CD14-positive monocyte (primary cell): Measurements from ENCODE around the gene GTPBP4. TPM values are rescaled to one million over a fixed set of nuclear protein-coding genes. Genes with fewer than 3 reads are reported as not detected.

Experiments used
- DNase-seq, 3 donors: peaks; one replicate each; pipeline ENCODE4 v3.0.0-alpha.2; 2011 to 2022
- H2AFZ ChIP-seq: 2 replicates; pipeline ENCODE4 v1.6.0; 2012; ENCODE audit warnings: mild to moderate bottlenecking, low read depth, low read length, inconsistent platforms; ENCODE audit not compliant: insufficient read depth, poor library complexity, severe bottlenecking
- H3K27ac ChIP-seq, 2 donors: 1 replicate in 1 of 2; 2 replicates in 1 of 2; pipeline ENCODE4 v1.5.1; 2012 to 2013; ENCODE audit warnings: low read length in 2 of 2, control low read depth in 1 of 2, inconsistent platforms in 1 of 2, low read depth in 1 of 2, mild to moderate bottlenecking in 1 of 2
- H3K27me3 ChIP-seq, 2 donors: one replicate each; pipeline versions ENCODE4 v1.6.0 to v1.6.1; 2011 to 2013; ENCODE audit warnings: low read length in 2 of 2; ENCODE audit not compliant: control insufficient read depth in 2 of 2, insufficient read depth in 2 of 2
- H3K36me3 ChIP-seq, 2 donors: replicated peaks in 1 of 2; 1 replicate in 1 of 2; 2 replicates in 1 of 2; pipeline versions ENCODE4 v1.5.1 to v1.6.1; 2012 to 2013; ENCODE audit warnings: low read length in 2 of 2, control low read depth in 1 of 2, inconsistent platforms in 1 of 2, mild to moderate bottlenecking in 1 of 2; ENCODE audit not compliant: insufficient read depth in 2 of 2, control insufficient read depth in 1 of 2
- H3K4me1 ChIP-seq, 2 donors: 1 replicate in 1 of 2; 2 replicates in 1 of 2; pipeline versions ENCODE4 v1.5.1 to v1.6.1; 2012 to 2013; ENCODE audit warnings: low read length in 2 of 2, control low read depth in 1 of 2, inconsistent platforms in 1 of 2, mild to moderate bottlenecking in 1 of 2, moderate library complexity in 1 of 2; ENCODE audit not compliant: insufficient read depth in 2 of 2, control insufficient read depth in 1 of 2
- H3K4me2 ChIP-seq: replicated peaks from 2 replicates; pipeline ENCODE3; 2012; ENCODE audit warnings: low read length, moderate library complexity, mild to moderate bottlenecking; ENCODE audit not compliant: poor library complexity, severe bottlenecking; ENCODE audit errors: extremely low read depth
- H3K4me3 ChIP-seq, 3 experiments: fragments of 200-600 bp in 1 of 3; sonication (generic) in 1 of 3; replicated peaks in 1 of 3; 1 replicate in 2 of 3; 2 replicates in 1 of 3; pipeline ENCODE4 v1.5.1; 2011 to 2013; ENCODE audit warnings: low read length in 3 of 3, mild to moderate bottlenecking in 3 of 3, control low read depth in 2 of 3, low read depth in 2 of 3, inconsistent platforms in 1 of 3, moderate library complexity in 1 of 3
- H3K79me2 ChIP-seq: 2 replicates; pipeline ENCODE4 v1.6.0; 2012; ENCODE audit warnings: mild to moderate bottlenecking, control low read depth, inconsistent platforms, low read length, moderate library complexity; ENCODE audit not compliant: insufficient read depth
- H3K9ac ChIP-seq: 2 replicates; pipeline ENCODE4 v1.6.0; 2017; ENCODE audit warnings: low read length, mild to moderate bottlenecking; ENCODE audit not compliant: insufficient read depth, poor library complexity, severe bottlenecking
- H3K9me3 ChIP-seq, 2 donors: replicated peaks in 1 of 2; 1 replicate in 1 of 2; 2 replicates in 1 of 2; pipeline versions ENCODE4 v1.5.1 to v1.6.1; 2012 to 2013; ENCODE audit warnings: low read length in 2 of 2, control low read depth in 1 of 2; ENCODE audit not compliant: control insufficient read depth in 1 of 2, insufficient read depth in 1 of 2
- H4K20me1 ChIP-seq: 2 replicates; pipeline ENCODE4 v1.6.0; 2012; ENCODE audit warnings: mild to moderate bottlenecking, low read length, control low read depth, moderate library complexity; ENCODE audit not compliant: insufficient read depth
- H3K27ac Mint-ChIP-seq, 7 donors: one replicate each; pipeline ENCODE4 v1.8.0; 2020; ENCODE audit warnings: mild to moderate bottlenecking in 7 of 7, mixed read lengths in 7 of 7, moderate library complexity in 6 of 7, inconsistent platforms in 2 of 7
- H3K27me3 Mint-ChIP-seq, 3 donors: one replicate each; pipeline ENCODE4 v1.8.0; 2021 to 2022; ENCODE audit warnings: low read depth in 3 of 3, mild to moderate bottlenecking in 3 of 3, mixed read lengths in 3 of 3, moderate library complexity in 3 of 3, inconsistent platforms in 1 of 3
- H3K36me3 Mint-ChIP-seq, 2 donors: one replicate each; pipeline ENCODE4 v1.8.0; 2020; ENCODE audit warnings: mixed read lengths in 2 of 2, inconsistent platforms in 1 of 2, mild to moderate bottlenecking in 1 of 2
- H3K4me1 Mint-ChIP-seq: one replicate; pipeline ENCODE4 v1.8.0; 2020; ENCODE audit warnings: mild to moderate bottlenecking, mixed read lengths
- H3K4me3 Mint-ChIP-seq, 2 donors: one replicate each; pipeline ENCODE4 v1.8.0; 2020; ENCODE audit warnings: mild to moderate bottlenecking in 2 of 2, mixed read lengths in 2 of 2, moderate library complexity in 1 of 2
- H3K9me3 Mint-ChIP-seq, 7 donors: one replicate each; pipeline ENCODE4 v1.8.0; 2020 to 2022; ENCODE audit warnings: mixed read lengths in 7 of 7, mild to moderate bottlenecking in 6 of 7, moderate library complexity in 6 of 7, inconsistent platforms in 2 of 7
- WGBS: methylation state at CpG from one replicate; pipeline ENCODE4 v1.1.5; 2013; ENCODE audit warnings: missing lambda C conversion rate; ENCODE audit not compliant: insufficient coverage; 5-methylcytosine and 5-hydroxymethylcytosine counted together
- intact Hi-C, 2 donors: fragments of 100-400 bp; cut with micrococcal nuclease; formaldehyde crosslinking; loops; one replicate each; pipeline versions ENCODE4 v1.15.0 to v1.15.1; 2023
- polyA plus RNA-seq, 3 donors: library from polyadenylated mRNA; depleted of rRNA in 1 of 3; unstranded in 2 of 3; stranded (reverse) in 1 of 3; fragments of 300-500 nt in 2 of 3; fragments of >200 nt in 1 of 3; fragmentation: Illumina TruSeq in 2 of 3; gene quantifications; 1 replicate in 2 of 3; 2 replicates in 1 of 3; pipeline ENCODE4 v1.2.3, GENCODE V29; 2012 to 2021
- TF ChIP-seq, protein P1 (sequence below): fragments of 200-600 bp; IDR thresholded peaks from one replicate; pipeline ENCODE4 v1.8.0; 2022; ENCODE audit warnings: antibody characterized with exemption, mild to moderate bottlenecking

Gene GTPBP4
- polyA plus RNA-seq, 3 donors = 9.9 to 16.1 (median 12.2) TPM

DNA sequence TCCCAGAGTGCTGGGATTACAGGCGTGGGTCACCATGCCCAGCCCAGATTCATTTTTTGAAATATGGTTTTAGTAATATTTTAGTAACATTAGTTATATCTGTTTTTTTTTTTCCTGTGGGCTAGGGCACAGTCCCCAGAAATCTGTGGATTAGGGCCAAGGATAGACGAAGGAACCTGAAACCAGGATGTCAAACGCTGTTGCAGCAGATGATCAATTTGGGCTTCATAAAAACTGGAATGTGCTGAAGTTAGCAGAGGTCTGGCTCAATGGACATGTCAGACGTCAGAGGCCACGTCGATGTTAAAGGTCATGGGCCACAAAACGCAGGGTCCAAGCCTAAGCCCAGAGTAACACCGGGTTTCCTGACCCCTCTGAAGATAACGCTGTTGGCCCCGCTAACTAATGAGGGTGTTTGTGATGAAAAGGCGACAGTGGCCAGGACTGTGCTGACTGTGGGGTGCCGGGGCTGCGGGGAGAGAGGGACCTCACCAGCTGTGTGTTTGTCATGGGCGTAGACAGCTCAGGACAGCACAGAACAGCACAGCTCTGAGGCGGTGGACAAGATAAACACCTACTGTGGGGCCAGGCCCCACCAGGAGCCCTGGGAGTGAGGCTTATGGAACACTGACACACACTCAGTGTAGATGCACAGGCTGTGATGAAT, 23.8 kb upstream of the GTPBP4 start:
- no peaks in the 10 kb centered on the region for H4K20me1 ChIP-seq
- H3K27me3 ChIP-seq = no peaks in the 10 kb centered on the region
- H3K79me2 ChIP-seq = no peaks in the 10 kb centered on the region
- Mint-ChIP-seq H3K36me3 (no peaks in the 10 kb centered on the region), H3K9me3 (peaks cover 0 to 4% (median 2%) of the 10 kb centered on the region in 7 donors), H3K4me3 (no peak overlapping the region), H3K27me3 (peaks cover 4 to 7% (median 7%) of the 10 kb centered on the region in 3 donors), H3K4me1 (no peaks in the 10 kb centered on the region), H3K27ac (peak overlapping the region in 1 of 7 donors; percentile 62)
- no peak overlapping the region for H3K4me2 ChIP-seq
- H3K4me1 ChIP-seq = no peaks in the 10 kb centered on the region
- WGBS = 96% methylated on average over 10 of the region's 15 CpGs
- TF ChIP-seq, protein P1, sequence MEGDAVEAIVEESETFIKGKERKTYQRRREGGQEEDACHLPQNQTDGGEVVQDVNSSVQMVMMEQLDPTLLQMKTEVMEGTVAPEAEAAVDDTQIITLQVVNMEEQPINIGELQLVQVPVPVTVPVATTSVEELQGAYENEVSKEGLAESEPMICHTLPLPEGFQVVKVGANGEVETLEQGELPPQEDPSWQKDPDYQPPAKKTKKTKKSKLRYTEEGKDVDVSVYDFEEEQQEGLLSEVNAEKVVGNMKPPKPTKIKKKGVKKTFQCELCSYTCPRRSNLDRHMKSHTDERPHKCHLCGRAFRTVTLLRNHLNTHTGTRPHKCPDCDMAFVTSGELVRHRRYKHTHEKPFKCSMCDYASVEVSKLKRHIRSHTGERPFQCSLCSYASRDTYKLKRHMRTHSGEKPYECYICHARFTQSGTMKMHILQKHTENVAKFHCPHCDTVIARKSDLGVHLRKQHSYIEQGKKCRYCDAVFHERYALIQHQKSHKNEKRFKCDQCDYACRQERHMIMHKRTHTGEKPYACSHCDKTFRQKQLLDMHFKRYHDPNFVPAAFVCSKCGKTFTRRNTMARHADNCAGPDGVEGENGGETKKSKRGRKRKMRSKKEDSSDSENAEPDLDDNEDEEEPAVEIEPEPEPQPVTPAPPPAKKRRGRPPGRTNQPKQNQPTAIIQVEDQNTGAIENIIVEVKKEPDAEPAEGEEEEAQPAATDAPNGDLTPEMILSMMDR = no peak
- H3K9me3 ChIP-seq = no peaks in the 10 kb centered on the region
- H3K9ac ChIP-seq = no peak overlapping the region
- intact Hi-C loops = no loop called here
- H3K4me3 ChIP-seq = no peak overlapping the region
- no peak overlapping the region for H2AFZ ChIP-seq
- H3K27ac ChIP-seq = no peak overlapping the region
- no peaks in the 10 kb centered on the region for H3K36me3 ChIP-seq
- no peak for DNase-seq

DNA sequence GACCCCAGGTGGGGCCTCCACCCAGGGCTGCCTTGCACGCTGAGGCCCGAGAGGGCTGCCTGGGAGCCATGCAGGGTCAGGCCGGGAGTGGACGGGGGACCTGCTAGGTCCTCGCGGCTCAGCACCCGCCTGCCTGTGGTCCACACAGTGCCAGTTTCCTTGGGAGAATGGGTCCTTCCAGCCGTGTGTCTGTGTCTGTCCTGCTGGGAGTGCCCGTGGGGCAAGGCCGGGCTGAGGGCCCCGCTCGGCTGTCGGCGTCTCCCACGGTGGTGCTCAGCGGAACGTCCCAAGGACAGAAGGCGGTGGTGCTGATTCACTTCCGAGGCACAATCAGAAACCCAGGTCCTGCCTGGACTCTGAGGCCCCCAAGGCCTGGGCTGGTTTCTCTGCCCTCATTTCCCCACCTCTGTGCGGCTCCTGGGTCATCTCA, 23.2 kb upstream of the GTPBP4 start:
- no peak overlapping the region for H3K9ac ChIP-seq
- no peaks in the 10 kb centered on the region for H3K4me1 Mint-ChIP-seq
- WGBS = 98% methylated on average over 20 of the region's 20 CpGs
- peaks cover 0 to 4% (median 2%) of the 10 kb centered on the region in 7 donors for H3K9me3 Mint-ChIP-seq
- H3K27me3 Mint-ChIP-seq = peaks cover 3 to 9% (median 7%) of the 10 kb centered on the region in 3 donors
- TF ChIP-seq, protein P1 = no peak
- H3K27ac ChIP-seq = no peak overlapping the region
- H3K79me2 ChIP-seq = no peaks in the 10 kb centered on the region
- intact Hi-C loops = no loop called here
- no peak for DNase-seq
- H2AFZ ChIP-seq = no peak overlapping the region
- no peaks in the 10 kb centered on the region for H3K27me3 ChIP-seq
- no peak overlapping the region for H3K4me3 ChIP-seq
- no peaks in the 10 kb centered on the region for H3K4me1 ChIP-seq
- H3K27ac Mint-ChIP-seq = no peak overlapping the region
- no peak overlapping the region for H3K4me3 Mint-ChIP-seq
- no peaks in the 10 kb centered on the region for H3K36me3 ChIP-seq
- H4K20me1 ChIP-seq = no peaks in the 10 kb centered on the region
- H3K9me3 ChIP-seq = no peaks in the 10 kb centered on the region
- H3K4me2 ChIP-seq = no peak overlapping the region
- no peaks in the 10 kb centered on the region for H3K36me3 Mint-ChIP-seq
